GM20000 (cell line): ENCODE measurements around the gene PRAMEF9.
"Not testable (repeated sequence)": the region's sequence is repeated elsewhere in the genome, so short reads cannot be mapped to it uniquely, and the experiment has no call there.

Source experiments
- DNase-seq: peaks from one replicate; pipeline ENCODE4 v3.0.0; 2012; ENCODE audit warnings: low spot score
- CTCF ChIP-seq: IDR thresholded peaks from 2 replicates; pipeline ENCODE4 v1.5.1; 2012; ENCODE audit warnings: mild to moderate bottlenecking, control low read depth; ENCODE audit errors: extremely low read depth, missing control alignments

The PRAMEF9 gene

GRCh38 chr1:13171548-13171947, at the start of gene PRAMEF9:
Gene PRAMEF9 (plus strand): TSS chr1:13171848. CDS start chr1:13175281, 3,433 bp downstream.
- DNase-seq = not testable (repeated sequence)

GRCh38 chr1:13155909-13156308, 15.7 kb upstream of the PRAMEF9 start, which contains the start of gene PRAMEF26:
Gene PRAMEF26 (minus strand): TSS chr1:13156009. CDS start chr1:13153095, 2,914 bp downstream.
- DNase-seq = not testable (repeated sequence)

- not testable (repeated sequence) for DNase-seq
These were observed 6.1 kb upstream of the PRAMEF9 start, which contains the start of gene HNRNPCL4 for GRCh38 chr1:13165531-13165930. Gene HNRNPCL4 (minus strand): TSS chr1:13165631. CDS start chr1:13165467, 164 bp downstream.

GRCh38 chr1:13201309-13201708, 29.7 kb downstream of the PRAMEF9 start, which contains the start of gene PRAMEF13:
Gene PRAMEF13 (minus strand): TSS chr1:13201409. CDS start chr1:13199589, 1,820 bp downstream.
- not testable (repeated sequence) for DNase-seq

GRCh38 chr1:13208712-13209111, 37.1 kb downstream of the PRAMEF9 start:
- DNase-seq = not testable (repeated sequence)

GRCh38 chr1:13216619-13217018, 45.0 kb downstream of the PRAMEF9 start:
- not testable (repeated sequence) for DNase-seq

GRCh38 chr1:13219203-13219602, 47.6 kb downstream of the PRAMEF9 start:
- DNase-seq = not testable (repeated sequence)

- DNase-seq = not testable (repeated sequence)
These were observed 51.1 kb downstream of the PRAMEF9 start for GRCh38 chr1:13222788-13223187.

- no peak for TF ChIP-seq CTCF
- DNase-seq = no peak
These were observed 52.9 kb downstream of the PRAMEF9 start for GRCh38 chr1:13224480-13225060.

GRCh38 chr1:13225675-13226204, 54.1 kb downstream of the PRAMEF9 start, which contains the start of gene PRAMEF18:
Gene PRAMEF18 (minus strand): TSS chr1:13226154. CDS start chr1:13226106, 48 bp downstream.
- not testable (repeated sequence) for DNase-seq

GRCh38 chr1:13227271-13228055, 55.8 kb downstream of the PRAMEF9 start:
- not testable (repeated sequence) for DNase-seq

GRCh38 chr1:13228343-13228781, 56.7 kb downstream of the PRAMEF9 start:
- DNase-seq = peak; percentile 15

More at GRCh38 chr1:13228343-13228781, 56.7 kb downstream of the PRAMEF9 start:
- TF ChIP-seq CTCF = peak; percentile 90
